Measurements from ENCODE around the gene RNU1-1. TPM values are rescaled to one million over a fixed set of nuclear protein-coding genes. Genes with fewer than 3 reads are reported as not detected.
"Not testable (repeated sequence)": the region's sequence is repeated elsewhere in the genome, so short reads cannot be mapped to it uniquely, and the experiment has no call there.

The RNU1-1 gene
- total and polyA plus RNA-seq, 10 of the 15 experiments (the other 5 are each of a cell fraction or from before 2014, with no cell fraction given): under 0.01 to 20,946 (median 4.7) TPM; not detected in 2

GRCh38 chr1:16532235-16532991, 18.3 kb upstream of the RNU1-1 start:
- SMC1A ChIA-PET (ENCODE audit: uncharacterized antibody, unreplicated experiment); H4K20me1 ChIP-seq (ENCODE audit: control insufficient read depth, insufficient read depth); FAIRE-seq; H3K4me2 ChIP-seq (ENCODE audit: control insufficient read depth, insufficient read depth); POLR2A ChIA-PET; CTCF ChIA-PET; H3K9ac ChIP-seq (ENCODE audit: control insufficient read depth, insufficient read depth, low read length); RAD21 ChIA-PET (ENCODE audit: unreplicated experiment); H3K9me3 ChIP-seq (replicated peaks; ENCODE audit: control insufficient read depth, insufficient read depth, low read length); intact Hi-C loops (cut with micrococcal nuclease; ENCODE audit: unreplicated experiment); H3K36me3 ChIP-seq (ENCODE audit: control insufficient read depth in 2 of 2, insufficient read depth in 2 of 2, low read length in 1 of 2); DNase-seq (ENCODE audit: low read depth, low spot score); ATAC-seq; H3K27me3 ChIP-seq (replicated peaks in 1 of 2; ENCODE audit: control insufficient read depth in 2 of 2, insufficient read depth in 2 of 2, low read length in 1 of 2); H3K79me2 ChIP-seq (ENCODE audit: control insufficient read depth, insufficient read depth, low read length); H2AFZ ChIP-seq (ENCODE audit: control insufficient read depth, low read depth, low read length); in situ Hi-C loops (cut with MboI); H3K27ac ChIP-seq (ENCODE audit: control insufficient read depth, insufficient read depth); H3K4me1 ChIP-seq (ENCODE audit: control insufficient read depth, insufficient read depth, low read length); BruUV-seq (replicated peaks); H3K4me3 ChIP-seq: not testable (repeated sequence)
- 75% methylated on average over 24 of the region's 32 CpGs for WGBS (ENCODE audit: insufficient coverage, insufficient replicate concordance, low lambda C conversion rate, missing lambda C conversion rate)

- H3K79me2 ChIP-seq (ENCODE audit: control insufficient read depth, insufficient read depth, low read length); POLR2A ChIA-PET; ATAC-seq; FAIRE-seq; DNase-seq (ENCODE audit: low read depth, low spot score); H3K9me3 ChIP-seq (replicated peaks; ENCODE audit: control insufficient read depth, insufficient read depth, low read length); H3K27ac ChIP-seq (ENCODE audit: control insufficient read depth, insufficient read depth); H4K20me1 ChIP-seq (ENCODE audit: control insufficient read depth, insufficient read depth); H3K4me3 ChIP-seq; RAD21 ChIA-PET (ENCODE audit: unreplicated experiment); H3K4me1 ChIP-seq (ENCODE audit: control insufficient read depth, insufficient read depth, low read length); H3K27me3 ChIP-seq (replicated peaks in 1 of 2; ENCODE audit: control insufficient read depth in 2 of 2, insufficient read depth in 2 of 2, low read length in 1 of 2); CTCF ChIA-PET; H2AFZ ChIP-seq (ENCODE audit: control insufficient read depth, low read depth, low read length); BruUV-seq (replicated peaks); intact Hi-C loops (cut with micrococcal nuclease; ENCODE audit: unreplicated experiment); in situ Hi-C loops (cut with MboI); H3K4me2 ChIP-seq (ENCODE audit: control insufficient read depth, insufficient read depth); SMC1A ChIA-PET (ENCODE audit: uncharacterized antibody, unreplicated experiment); H3K36me3 ChIP-seq (ENCODE audit: control insufficient read depth in 2 of 2, insufficient read depth in 2 of 2, low read length in 1 of 2); H3K9ac ChIP-seq (ENCODE audit: control insufficient read depth, insufficient read depth, low read length): not testable (repeated sequence)
- WGBS (ENCODE audit: insufficient coverage, insufficient replicate concordance, low lambda C conversion rate, missing lambda C conversion rate): 40% methylated on average over 3 of the region's 3 CpGs
Observed at GRCh38 chr1:16528338-16528737, 14.3 kb upstream of the RNU1-1 start.

- H3K4me2 ChIP-seq (ENCODE audit: control insufficient read depth, insufficient read depth); H3K27me3 ChIP-seq (replicated peaks in 1 of 2; ENCODE audit: control insufficient read depth in 2 of 2, insufficient read depth in 2 of 2, low read length in 1 of 2); H3K27ac ChIP-seq (ENCODE audit: control insufficient read depth, insufficient read depth); H3K79me2 ChIP-seq (ENCODE audit: control insufficient read depth, insufficient read depth, low read length); H3K9me3 ChIP-seq (replicated peaks; ENCODE audit: control insufficient read depth, insufficient read depth, low read length); H2AFZ ChIP-seq (ENCODE audit: control insufficient read depth, low read depth, low read length); intact Hi-C loops (cut with micrococcal nuclease; ENCODE audit: unreplicated experiment); CTCF ChIA-PET; FAIRE-seq; BruUV-seq (replicated peaks); H3K36me3 ChIP-seq (ENCODE audit: control insufficient read depth in 2 of 2, insufficient read depth in 2 of 2, low read length in 1 of 2); H3K4me1 ChIP-seq (ENCODE audit: control insufficient read depth, insufficient read depth, low read length); RAD21 ChIA-PET (ENCODE audit: unreplicated experiment); H3K4me3 ChIP-seq; POLR2A ChIA-PET; in situ Hi-C loops (cut with MboI); H3K9ac ChIP-seq (ENCODE audit: control insufficient read depth, insufficient read depth, low read length); ATAC-seq; DNase-seq (ENCODE audit: low read depth, low spot score); H4K20me1 ChIP-seq (ENCODE audit: control insufficient read depth, insufficient read depth); SMC1A ChIA-PET (ENCODE audit: uncharacterized antibody, unreplicated experiment): not testable (repeated sequence)
Observed at GRCh38 chr1:16525769-16526168, 11.7 kb upstream of the RNU1-1 start.

GRCh38 chr1:16521679-16522078, 7.6 kb upstream of the RNU1-1 start:
- H3K79me2 ChIP-seq (ENCODE audit: control insufficient read depth, insufficient read depth, low read length); ATAC-seq; CTCF ChIA-PET; H3K27me3 ChIP-seq (replicated peaks in 1 of 2; ENCODE audit: control insufficient read depth in 2 of 2, insufficient read depth in 2 of 2, low read length in 1 of 2); H3K9ac ChIP-seq (ENCODE audit: control insufficient read depth, insufficient read depth, low read length); SMC1A ChIA-PET (ENCODE audit: uncharacterized antibody, unreplicated experiment); intact Hi-C loops (cut with micrococcal nuclease; ENCODE audit: unreplicated experiment); H4K20me1 ChIP-seq (ENCODE audit: control insufficient read depth, insufficient read depth); H3K36me3 ChIP-seq (ENCODE audit: control insufficient read depth in 2 of 2, insufficient read depth in 2 of 2, low read length in 1 of 2); H3K4me2 ChIP-seq (ENCODE audit: control insufficient read depth, insufficient read depth); H2AFZ ChIP-seq (ENCODE audit: control insufficient read depth, low read depth, low read length); FAIRE-seq; in situ Hi-C loops (cut with MboI); RAD21 ChIA-PET (ENCODE audit: unreplicated experiment); DNase-seq (ENCODE audit: low read depth, low spot score); H3K9me3 ChIP-seq (replicated peaks; ENCODE audit: control insufficient read depth, insufficient read depth, low read length); H3K4me3 ChIP-seq; BruUV-seq (replicated peaks); POLR2A ChIA-PET; H3K4me1 ChIP-seq (ENCODE audit: control insufficient read depth, insufficient read depth, low read length); H3K27ac ChIP-seq (ENCODE audit: control insufficient read depth, insufficient read depth): not testable (repeated sequence)
- 37% methylated on average over 5 of the region's 5 CpGs for WGBS (ENCODE audit: insufficient coverage, insufficient replicate concordance, low lambda C conversion rate, missing lambda C conversion rate)

Measured in GM12878 (cell line).